D721Med (cell line): ENCODE measurements around the gene CDH4.

Experiments used
- DNase-seq: peaks from one replicate; pipeline ENCODE4 v3.0.0; 2011; ENCODE audit warnings: low spot score; ENCODE audit not compliant: insufficient read length
- FAIRE-seq: peaks from 2 replicates; lab custom pipeline; 2011; peaks lifted over from hg19 to GRCh38; lab: Jason Lieb, UNC
- TF ChIP-seq, protein P1 (sequence below): IDR thresholded peaks from 2 replicates; pipeline ENCODE4 v1.5.1; 2012; ENCODE audit warnings: mild to moderate bottlenecking, control low read depth; ENCODE audit not compliant: insufficient read depth; ENCODE audit errors: missing control alignments

CDH4 gene

DNA sequence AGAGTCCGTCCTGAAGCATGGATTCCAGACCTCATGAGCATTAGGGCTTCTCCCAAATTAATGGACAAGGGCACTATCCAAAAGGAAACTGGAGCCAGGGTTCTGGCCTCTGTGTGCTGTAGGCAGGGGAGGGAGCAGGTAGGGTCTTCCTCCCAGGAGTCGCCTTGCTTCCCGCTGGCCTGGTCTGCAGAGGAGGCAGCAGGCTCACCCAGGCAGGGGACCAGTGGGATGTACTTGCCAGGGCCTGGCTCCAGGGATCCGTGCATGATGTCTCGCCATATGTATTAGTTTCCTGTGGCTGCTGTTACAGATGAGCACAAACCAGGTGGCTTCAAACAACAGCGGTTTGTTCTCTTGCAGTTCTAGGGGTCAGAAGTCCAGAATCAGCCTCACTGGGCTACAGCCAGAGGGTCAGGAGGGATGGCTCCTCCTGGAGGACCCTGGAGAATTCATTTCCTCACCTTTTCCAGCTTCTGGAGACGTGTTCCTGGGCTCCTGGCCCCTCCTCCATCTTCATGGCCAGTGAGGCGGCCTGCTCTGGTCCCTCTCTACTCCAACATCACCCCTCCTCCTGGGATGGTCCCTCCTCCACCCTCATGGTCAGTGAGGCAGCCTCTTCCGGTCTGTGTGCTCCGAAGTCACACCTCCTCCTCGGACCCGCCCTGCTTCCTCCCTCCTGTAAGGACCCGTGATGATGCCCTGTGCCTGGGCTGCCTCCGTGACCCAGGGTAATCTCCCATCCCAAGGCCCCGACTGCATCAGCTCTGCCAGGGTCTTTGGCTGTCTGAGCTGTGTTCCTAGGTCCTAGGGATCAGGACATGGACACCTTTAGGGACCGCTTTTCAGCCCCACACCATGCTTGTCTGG is 329.1 kb downstream of the CDH4 start:
- DNase-seq (no peak), FAIRE-seq (no peak)
- TF ChIP-seq, protein P1, sequence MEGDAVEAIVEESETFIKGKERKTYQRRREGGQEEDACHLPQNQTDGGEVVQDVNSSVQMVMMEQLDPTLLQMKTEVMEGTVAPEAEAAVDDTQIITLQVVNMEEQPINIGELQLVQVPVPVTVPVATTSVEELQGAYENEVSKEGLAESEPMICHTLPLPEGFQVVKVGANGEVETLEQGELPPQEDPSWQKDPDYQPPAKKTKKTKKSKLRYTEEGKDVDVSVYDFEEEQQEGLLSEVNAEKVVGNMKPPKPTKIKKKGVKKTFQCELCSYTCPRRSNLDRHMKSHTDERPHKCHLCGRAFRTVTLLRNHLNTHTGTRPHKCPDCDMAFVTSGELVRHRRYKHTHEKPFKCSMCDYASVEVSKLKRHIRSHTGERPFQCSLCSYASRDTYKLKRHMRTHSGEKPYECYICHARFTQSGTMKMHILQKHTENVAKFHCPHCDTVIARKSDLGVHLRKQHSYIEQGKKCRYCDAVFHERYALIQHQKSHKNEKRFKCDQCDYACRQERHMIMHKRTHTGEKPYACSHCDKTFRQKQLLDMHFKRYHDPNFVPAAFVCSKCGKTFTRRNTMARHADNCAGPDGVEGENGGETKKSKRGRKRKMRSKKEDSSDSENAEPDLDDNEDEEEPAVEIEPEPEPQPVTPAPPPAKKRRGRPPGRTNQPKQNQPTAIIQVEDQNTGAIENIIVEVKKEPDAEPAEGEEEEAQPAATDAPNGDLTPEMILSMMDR: no peak

DNA sequence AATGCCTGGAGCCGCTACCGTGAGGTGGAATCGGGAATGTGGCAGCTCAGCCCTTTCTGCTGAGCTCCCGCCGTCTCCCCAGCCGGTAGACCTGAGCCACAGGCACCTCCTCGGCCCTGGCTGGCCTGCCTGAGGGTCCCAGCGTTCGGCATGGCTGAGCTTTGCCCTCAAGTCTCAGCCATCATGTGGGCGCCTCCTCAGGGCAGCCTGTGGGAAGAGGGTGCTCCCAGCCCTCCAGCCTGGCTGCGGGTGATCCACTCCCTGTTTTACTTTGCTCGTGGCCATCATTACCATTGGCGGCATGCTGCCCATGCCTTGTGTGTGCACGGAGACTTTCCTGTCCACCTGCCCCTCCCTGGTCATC is 329.7 kb downstream of the CDH4 start:
- FAIRE-seq: no peak
- no peak for DNase-seq
- TF ChIP-seq, protein P1: no peak

DNA sequence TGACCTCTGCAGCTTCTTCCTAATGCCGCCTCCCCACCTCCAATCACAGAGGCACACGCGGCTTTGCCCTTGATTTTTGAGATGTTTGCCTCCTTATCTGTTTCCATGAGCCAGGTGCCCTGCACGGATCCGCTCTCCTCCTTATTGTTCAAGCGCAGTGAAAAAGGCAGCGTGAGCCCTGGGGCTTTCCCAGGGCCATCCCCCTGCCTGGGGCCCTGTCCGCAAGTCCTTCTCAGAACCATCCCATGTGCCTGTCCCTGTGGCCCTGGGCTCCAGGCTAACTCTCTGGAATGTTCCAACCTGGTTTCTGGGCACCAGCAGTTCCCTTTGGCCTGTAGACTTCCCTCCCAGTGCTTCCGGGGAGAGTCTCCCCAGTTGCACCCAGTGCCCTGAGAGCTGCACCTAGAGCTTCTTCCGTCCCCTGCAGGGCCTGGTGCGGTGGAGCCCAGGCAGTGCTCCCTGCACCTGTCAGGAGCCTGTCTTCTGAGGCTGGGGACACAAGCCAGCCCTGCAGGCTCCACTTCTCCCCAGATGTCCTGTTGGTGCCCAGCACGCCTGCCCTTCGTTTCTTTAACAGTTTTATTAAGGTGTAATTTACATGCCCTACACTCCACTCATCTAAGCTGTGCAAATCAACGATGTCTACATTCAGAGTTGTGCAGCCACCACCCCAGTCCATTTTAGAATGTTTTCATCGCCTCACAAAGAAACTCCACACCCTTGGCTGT is 330.3 kb downstream of the CDH4 start:
- DNase-seq (no peak), FAIRE-seq (no peak)
- TF ChIP-seq, protein P1: no peak

DNA sequence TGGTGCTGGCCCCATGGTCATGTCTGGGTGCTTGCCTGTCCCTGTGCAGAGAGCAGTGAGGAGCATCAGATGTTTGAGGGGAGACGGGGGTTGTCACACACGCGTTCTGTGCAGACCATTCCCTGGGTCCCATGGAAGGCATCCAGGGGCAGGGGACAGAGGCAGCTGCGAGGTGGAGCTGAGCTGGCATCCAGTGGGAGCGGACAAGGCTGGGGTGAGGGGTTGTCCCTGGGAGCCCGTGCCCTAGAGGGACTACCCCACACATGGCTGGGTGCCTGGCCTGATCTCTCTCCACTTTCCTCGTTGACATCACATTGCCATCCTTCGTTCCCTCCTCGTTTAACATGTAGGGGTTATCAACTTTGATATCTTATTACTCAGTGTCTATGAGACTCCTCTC is 331.3 kb downstream of the CDH4 start:
- FAIRE-seq: no peak
- TF ChIP-seq, protein P1: no peak
- DNase-seq: no peak

DNA sequence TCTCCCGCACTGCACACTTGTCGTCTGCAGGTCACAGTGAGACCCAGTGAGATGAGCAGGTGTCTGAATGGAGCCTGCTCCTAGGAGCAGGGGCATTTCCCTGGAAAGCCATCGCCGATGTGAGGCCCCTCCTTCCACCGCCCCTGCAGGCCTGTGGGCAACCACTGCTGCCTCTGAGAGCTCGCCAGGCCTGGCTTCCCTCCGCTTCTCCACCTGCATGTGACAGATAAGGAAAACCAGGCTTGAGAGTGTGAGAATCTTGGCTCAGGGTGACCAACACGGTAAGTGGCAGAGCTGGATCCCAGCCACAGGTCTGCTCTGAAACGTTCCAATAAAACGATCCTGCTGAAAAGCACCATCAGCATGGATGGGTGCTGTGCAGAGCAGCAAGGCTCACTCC is 332.8 kb downstream of the CDH4 start:
- DNase-seq: no peak
- TF ChIP-seq, protein P1: no peak
- FAIRE-seq: no peak

DNA sequence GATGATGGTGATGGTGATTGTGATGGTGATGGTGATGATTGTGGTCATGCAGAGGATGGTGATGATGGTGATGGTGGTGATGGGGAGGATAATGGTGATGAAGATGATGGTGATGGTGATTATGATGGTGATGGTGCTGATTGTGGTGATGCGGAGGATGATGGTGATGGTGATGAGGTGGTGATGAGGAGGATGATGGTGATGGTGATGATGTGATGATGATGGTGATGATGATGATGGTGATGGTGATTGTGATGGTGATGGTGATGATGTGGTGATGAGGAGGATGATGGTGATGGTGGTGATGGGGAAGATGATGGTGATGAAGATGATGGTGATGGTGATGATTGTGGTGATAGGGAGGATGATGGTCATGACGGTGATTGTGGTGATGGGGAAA is 333.7 kb downstream of the CDH4 start:
- no peak for FAIRE-seq
- DNase-seq: no peak
- TF ChIP-seq, protein P1: no peak

DNA sequence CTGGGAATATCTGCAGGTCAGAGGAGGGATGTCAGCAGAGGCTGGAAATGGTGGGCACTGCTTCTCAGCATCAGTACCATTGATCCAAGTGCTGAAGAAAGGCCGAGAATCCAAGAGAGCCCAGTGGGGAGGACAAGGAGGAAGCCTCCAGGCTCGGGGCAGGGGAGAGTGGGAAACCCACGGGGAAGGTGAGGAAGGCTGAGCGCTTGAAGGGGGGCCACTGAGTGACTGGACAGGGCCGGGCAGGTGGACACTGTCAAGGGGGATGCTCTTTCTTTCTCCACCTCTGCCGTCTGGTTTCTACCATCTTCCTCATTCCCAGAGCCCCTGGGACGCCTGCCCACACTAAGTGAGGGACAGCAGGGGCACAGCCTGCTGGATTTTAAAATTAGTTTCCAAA is 335.0 kb downstream of the CDH4 start:
- TF ChIP-seq, protein P1: no peak
- DNase-seq (no peak), FAIRE-seq (no peak)
